K562 (cell line): Measurements from ENCODE around the gene ASB13. TPM values are rescaled to one million over a fixed set of nuclear protein-coding genes. Genes with fewer than 3 reads are reported as not detected.
A peak's percentile ranks its signal among the peaks of the same experiment; 100 is the strongest.

Source experiments
- ARID1B ChIP-seq: fragments of 450-650 bp; IDR thresholded peaks from 2 replicates; pipeline ENCODE4 v1.6.1; 2016; ENCODE audit warnings: antibody characterized with exemption, mild to moderate bottlenecking, inconsistent platforms
- BRD9 ChIP-seq: fragments of 450-650 bp; IDR thresholded peaks from 2 replicates; pipeline ENCODE4 v1.6.1; 2018; ENCODE audit warnings: low read depth; ENCODE audit not compliant: partially characterized antibody
- DPF2 ChIP-seq: fragments of 450-650 bp; IDR thresholded peaks from 2 replicates; pipeline ENCODE4 v1.6.1; 2016
- MAZ ChIP-seq, 2 experiments: fragments of 450-650 bp in 1 of 2; sonication (generic) in 1 of 2; formaldehyde crosslinking; IDR thresholded peaks in 1 of 2; conservative IDR thresholded peaks in 1 of 2; 2 replicates each; pipeline versions ENCODE4 v1.4.0 to v1.5.0; 2020; ENCODE audit warnings: mild to moderate bottlenecking in 1 of 2, missing genetic modification reagents in 1 of 2
- POLR2AphosphoS2 ChIP-seq: IDR thresholded peaks from 2 replicates; pipeline ENCODE4 v1.6.1; 2012; ENCODE audit warnings: low read length, improper control_type of control experiment
- ZNF133 ChIP-seq: fragments of 250-450 bp; sonication (Bioruptor Pico); IDR thresholded peaks from 2 replicates; pipeline ENCODE4 v1.4.0; 2020; ENCODE audit warnings: mild to moderate bottlenecking
- polyA plus RNA-seq, 8 experiments: library from polyadenylated mRNA; depleted of rRNA in 4 of 8; stranded (reverse) in 5 of 8; unstranded in 3 of 8; fragments of >200 nt; fragmentation: Nextera tagmentation in 2 of 8; fragmentation: Illumina TruSeq in 1 of 8; extraction: Ambion mirVana in 2 of 8; extraction: Trizol in 1 of 8; gene quantifications; 2 replicates each; pipeline versions ENCODE4 v1.2.1 to v1.2.3, GENCODE V29; 2011 to 2014; ENCODE audit warnings: inconsistent platforms in 1 of 8, missing spikeins in 1 of 8
- total RNA-seq, 7 experiments: library from RNA; depleted of rRNA in 6 of 7; stranded (reverse); fragments of >200 nt in 6 of 7; fragmentation: Illumina TruSeq in 2 of 7; extraction: Trizol in 2 of 7; gene quantifications; 2 replicates each; pipeline versions ENCODE4 v1.2.1 to v1.2.3, GENCODE V29; 2011 to 2021; ENCODE audit warnings: low replicate concordance in 1 of 7
- TF ChIP-seq, protein P1 (sequence below): sonication (generic); formaldehyde crosslinking; IDR thresholded peaks from 2 replicates; pipeline ENCODE4 v1.8.1; 2023; ENCODE audit warnings: missing genetic modification reagents, mild to moderate bottlenecking, borderline replicate concordance
- TF ChIP-seq, protein P2 (sequence below), 2 experiments: fragments of 450-650 bp; formaldehyde crosslinking in 1 of 2; IDR thresholded peaks; 2 replicates each; pipeline versions ENCODE4 v1.4.0 to v1.6.1; 2014 to 2020; ENCODE audit warnings: mild to moderate bottlenecking in 2 of 2, borderline replicate concordance in 1 of 2, low read depth in 1 of 2
- TF ChIP-seq, protein P3 (sequence below): sonication (generic); formaldehyde crosslinking; IDR thresholded peaks from 2 replicates; pipeline ENCODE4 v1.8.1; 2023; ENCODE audit warnings: mild to moderate bottlenecking, missing genetic modification reagents, moderate library complexity

Gene ASB13
- total and polyA plus RNA-seq, 9 of the 15 experiments (the other 6 are each of a cell fraction or from before 2014, with no cell fraction given): 5.2 to 28.8 (median 16.9) TPM

DNA sequence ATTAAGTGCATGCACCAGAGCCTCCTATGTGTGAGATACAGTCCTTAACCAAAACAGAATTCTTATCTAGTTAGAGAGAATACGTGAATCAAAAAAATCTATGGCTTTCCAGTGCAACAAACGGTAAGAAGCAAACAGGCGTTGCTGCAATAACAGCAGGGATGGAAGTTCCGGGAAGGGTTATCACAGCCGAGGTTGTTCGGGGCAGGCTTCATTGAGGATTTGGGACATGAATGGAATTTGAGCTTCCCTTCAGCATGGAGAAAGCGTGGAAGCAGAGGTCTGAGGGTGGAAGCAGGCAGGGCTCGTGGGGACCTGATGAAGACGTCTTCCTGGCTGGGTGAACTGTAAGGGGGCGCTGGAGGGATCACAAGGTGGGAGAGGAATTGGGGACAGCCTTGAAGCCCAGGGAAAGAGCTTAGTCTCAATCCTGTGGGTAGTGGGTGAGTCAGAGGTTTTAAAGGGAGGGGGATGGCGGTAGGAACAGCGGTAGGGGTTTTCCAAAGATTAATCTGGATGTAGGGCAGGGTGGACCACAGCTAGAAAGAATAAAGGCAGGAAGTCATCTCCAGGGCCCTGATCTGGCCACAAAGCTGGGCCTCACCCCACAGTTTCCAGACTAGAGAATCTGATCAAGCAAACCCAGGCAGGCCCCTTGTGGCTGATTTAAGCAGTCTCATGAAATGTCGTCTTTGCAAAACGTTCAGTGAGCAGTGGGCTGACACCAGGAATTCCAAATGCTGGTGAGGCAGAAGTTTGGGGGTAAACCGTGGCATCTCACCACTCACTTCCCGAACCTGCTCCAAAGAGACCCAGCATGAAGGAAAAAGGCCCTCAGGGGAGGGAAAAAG lies 76.5 kb downstream of the ASB13 start (continued):
- TF ChIP-seq, protein P1, sequence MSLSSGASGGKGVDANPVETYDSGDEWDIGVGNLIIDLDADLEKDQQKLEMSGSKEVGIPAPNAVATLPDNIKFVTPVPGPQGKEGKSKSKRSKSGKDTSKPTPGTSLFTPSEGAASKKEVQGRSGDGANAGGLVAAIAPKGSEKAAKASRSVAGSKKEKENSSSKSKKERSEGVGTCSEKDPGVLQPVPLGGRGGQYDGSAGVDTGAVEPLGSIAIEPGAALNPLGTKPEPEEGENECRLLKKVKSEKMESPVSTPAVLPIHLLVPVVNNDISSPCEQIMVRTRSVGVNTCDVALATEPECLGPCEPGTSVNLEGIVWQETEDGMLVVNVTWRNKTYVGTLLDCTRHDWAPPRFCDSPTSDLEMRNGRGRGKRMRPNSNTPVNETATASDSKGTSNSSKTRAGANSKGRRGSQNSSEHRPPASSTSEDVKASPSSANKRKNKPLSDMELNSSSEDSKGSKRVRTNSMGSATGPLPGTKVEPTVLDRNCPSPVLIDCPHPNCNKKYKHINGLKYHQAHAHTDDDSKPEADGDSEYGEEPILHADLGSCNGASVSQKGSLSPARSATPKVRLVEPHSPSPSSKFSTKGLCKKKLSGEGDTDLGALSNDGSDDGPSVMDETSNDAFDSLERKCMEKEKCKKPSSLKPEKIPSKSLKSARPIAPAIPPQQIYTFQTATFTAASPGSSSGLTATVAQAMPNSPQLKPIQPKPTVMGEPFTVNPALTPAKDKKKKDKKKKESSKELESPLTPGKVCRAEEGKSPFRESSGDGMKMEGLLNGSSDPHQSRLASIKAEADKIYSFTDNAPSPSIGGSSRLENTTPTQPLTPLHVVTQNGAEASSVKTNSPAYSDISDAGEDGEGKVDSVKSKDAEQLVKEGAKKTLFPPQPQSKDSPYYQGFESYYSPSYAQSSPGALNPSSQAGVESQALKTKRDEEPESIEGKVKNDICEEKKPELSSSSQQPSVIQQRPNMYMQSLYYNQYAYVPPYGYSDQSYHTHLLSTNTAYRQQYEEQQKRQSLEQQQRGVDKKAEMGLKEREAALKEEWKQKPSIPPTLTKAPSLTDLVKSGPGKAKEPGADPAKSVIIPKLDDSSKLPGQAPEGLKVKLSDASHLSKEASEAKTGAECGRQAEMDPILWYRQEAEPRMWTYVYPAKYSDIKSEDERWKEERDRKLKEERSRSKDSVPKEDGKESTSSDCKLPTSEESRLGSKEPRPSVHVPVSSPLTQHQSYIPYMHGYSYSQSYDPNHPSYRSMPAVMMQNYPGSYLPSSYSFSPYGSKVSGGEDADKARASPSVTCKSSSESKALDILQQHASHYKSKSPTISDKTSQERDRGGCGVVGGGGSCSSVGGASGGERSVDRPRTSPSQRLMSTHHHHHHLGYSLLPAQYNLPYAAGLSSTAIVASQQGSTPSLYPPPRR (CRISPR knock-in tag): no peak
- TF ChIP-seq DPF2: 0 out of 2 replicates have a peak, but pooled peaks have one; percentile 25
- TF ChIP-seq, protein P2, sequence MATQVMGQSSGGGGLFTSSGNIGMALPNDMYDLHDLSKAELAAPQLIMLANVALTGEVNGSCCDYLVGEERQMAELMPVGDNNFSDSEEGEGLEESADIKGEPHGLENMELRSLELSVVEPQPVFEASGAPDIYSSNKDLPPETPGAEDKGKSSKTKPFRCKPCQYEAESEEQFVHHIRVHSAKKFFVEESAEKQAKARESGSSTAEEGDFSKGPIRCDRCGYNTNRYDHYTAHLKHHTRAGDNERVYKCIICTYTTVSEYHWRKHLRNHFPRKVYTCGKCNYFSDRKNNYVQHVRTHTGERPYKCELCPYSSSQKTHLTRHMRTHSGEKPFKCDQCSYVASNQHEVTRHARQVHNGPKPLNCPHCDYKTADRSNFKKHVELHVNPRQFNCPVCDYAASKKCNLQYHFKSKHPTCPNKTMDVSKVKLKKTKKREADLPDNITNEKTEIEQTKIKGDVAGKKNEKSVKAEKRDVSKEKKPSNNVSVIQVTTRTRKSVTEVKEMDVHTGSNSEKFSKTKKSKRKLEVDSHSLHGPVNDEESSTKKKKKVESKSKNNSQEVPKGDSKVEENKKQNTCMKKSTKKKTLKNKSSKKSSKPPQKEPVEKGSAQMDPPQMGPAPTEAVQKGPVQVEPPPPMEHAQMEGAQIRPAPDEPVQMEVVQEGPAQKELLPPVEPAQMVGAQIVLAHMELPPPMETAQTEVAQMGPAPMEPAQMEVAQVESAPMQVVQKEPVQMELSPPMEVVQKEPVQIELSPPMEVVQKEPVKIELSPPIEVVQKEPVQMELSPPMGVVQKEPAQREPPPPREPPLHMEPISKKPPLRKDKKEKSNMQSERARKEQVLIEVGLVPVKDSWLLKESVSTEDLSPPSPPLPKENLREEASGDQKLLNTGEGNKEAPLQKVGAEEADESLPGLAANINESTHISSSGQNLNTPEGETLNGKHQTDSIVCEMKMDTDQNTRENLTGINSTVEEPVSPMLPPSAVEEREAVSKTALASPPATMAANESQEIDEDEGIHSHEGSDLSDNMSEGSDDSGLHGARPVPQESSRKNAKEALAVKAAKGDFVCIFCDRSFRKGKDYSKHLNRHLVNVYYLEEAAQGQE (IDR thresholded peaks at IDR 0.05; ENCODE audit: borderline replicate concordance): peak; percentile 28; the same call in 1 of the 2 replicates
- TF ChIP-seq, protein P2 (CRISPR knock-in tag; IDR thresholded peaks at IDR 0.05; ENCODE audit: low read depth): no peak
- TF ChIP-seq ZNF133 (CRISPR knock-in tag): no peak
- TF ChIP-seq POLR2AphosphoS2: no peak
- 0 out of 4 replicates have a peak, but pooled peaks of 1 of the 2 experiments have one; percentile 17 for TF ChIP-seq MAZ (CRISPR knock-in tag; conservative IDR thresholded peaks at IDR 0.05 in 1 of 2, IDR thresholded peaks at IDR 0.05 in 1 of 2)
- 0 out of 2 replicates have a peak, but pooled peaks have one; percentile 23 for TF ChIP-seq ARID1B
- TF ChIP-seq BRD9: no peak
- TF ChIP-seq, protein P3, sequence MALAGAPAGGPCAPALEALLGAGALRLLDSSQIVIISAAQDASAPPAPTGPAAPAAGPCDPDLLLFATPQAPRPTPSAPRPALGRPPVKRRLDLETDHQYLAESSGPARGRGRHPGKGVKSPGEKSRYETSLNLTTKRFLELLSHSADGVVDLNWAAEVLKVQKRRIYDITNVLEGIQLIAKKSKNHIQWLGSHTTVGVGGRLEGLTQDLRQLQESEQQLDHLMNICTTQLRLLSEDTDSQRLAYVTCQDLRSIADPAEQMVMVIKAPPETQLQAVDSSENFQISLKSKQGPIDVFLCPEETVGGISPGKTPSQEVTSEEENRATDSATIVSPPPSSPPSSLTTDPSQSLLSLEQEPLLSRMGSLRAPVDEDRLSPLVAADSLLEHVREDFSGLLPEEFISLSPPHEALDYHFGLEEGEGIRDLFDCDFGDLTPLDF (CRISPR knock-in tag): no peak
